Measurements from ENCODE around the gene OTULIN.

Gene OTULIN

GRCh38 chr5:14627270-14627669 is 37.2 kb upstream of the OTULIN start:
- Histone ChIP-seq H3K9me2 (replicated peaks; ENCODE audit: low read depth, low read length) (no peaks in the 10 kb centered on the region), H3K36me3 (ENCODE audit: insufficient read depth, low read length) (no peaks in the 10 kb centered on the region), H3K4me1 (ENCODE audit: insufficient read depth, low read length, poor library complexity, severe bottlenecking) (no peaks in the 10 kb centered on the region), H3K9me3 (ENCODE audit: insufficient read depth, low read depth, low read length) (no peaks in the 10 kb centered on the region), H2AFZ (ENCODE audit: low read length) (no peak overlapping the region), H3K4me2 (ENCODE audit: low read depth, low read length, poor library complexity, severe bottlenecking) (no peak overlapping the region), H4K20me1 (ENCODE audit: insufficient read depth, low read length, poor library complexity, severe bottlenecking) (no peaks in the 10 kb centered on the region), H3K9ac (ENCODE audit: low read depth, low read length, poor library complexity, severe bottlenecking) (no peak overlapping the region), H3K79me2 (ENCODE audit: insufficient read depth, low read length) (no peaks in the 10 kb centered on the region), H3K4me3 (ENCODE audit: low read length, poor library complexity, severe bottlenecking) (no peak overlapping the region), H3F3A (ENCODE audit: low read depth) (no peaks in the 10 kb centered on the region), H3K27me3 (ENCODE audit: insufficient read depth, low read length, poor library complexity, severe bottlenecking) (no peaks in the 10 kb centered on the region)
- TF ChIP-seq EZH2phosphoT487 (IDR thresholded peaks at IDR 0.05; ENCODE audit: borderline replicate concordance) (no peak), CTCF (conservative IDR thresholded peaks at IDR 0.05; ENCODE audit: low read length) (no peak)

DNA sequence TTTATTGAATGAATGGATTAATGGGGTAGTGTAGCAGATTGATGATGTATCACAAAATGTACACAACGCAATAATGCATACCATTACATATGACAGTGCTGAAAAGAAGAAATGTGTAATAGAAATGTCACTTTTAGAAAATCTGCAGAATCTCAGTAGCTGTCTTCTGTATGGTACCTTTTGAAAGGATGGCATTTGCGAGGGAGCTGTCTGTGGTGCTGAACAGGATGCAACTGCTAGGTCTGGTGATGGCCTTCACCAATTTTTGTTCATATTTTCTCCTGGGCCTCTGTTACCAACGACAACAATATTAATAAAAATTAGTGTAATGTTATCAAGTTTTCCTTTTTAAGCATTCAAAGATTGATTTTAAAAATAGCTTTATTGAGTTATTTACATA is 36.2 kb upstream of the OTULIN start:
- no peaks in the 10 kb centered on the region for H3K9me3 ChIP-seq (ENCODE audit: insufficient read depth, low read depth, low read length)
- no peaks in the 10 kb centered on the region for H3K9me2 ChIP-seq (replicated peaks; ENCODE audit: low read depth, low read length)

GRCh38 chr5:14630671-14631070 is 33.8 kb upstream of the OTULIN start:
- H3K4me2 ChIP-seq (ENCODE audit: low read depth, low read length, poor library complexity, severe bottlenecking), result no peak overlapping the region
- no peak overlapping the region for H3K4me3 ChIP-seq (ENCODE audit: low read length, poor library complexity, severe bottlenecking)

More for the DNA sequence above, 36.2 kb upstream of the OTULIN start:
- no peaks in the 10 kb centered on the region for H3F3A ChIP-seq (ENCODE audit: low read depth)
- no peak overlapping the region for H2AFZ ChIP-seq (ENCODE audit: low read length)
- H4K20me1 ChIP-seq (ENCODE audit: insufficient read depth, low read length, poor library complexity, severe bottlenecking), result no peaks in the 10 kb centered on the region
- H3K79me2 ChIP-seq (ENCODE audit: insufficient read depth, low read length), result no peaks in the 10 kb centered on the region
- H3K9ac ChIP-seq (ENCODE audit: low read depth, low read length, poor library complexity, severe bottlenecking), result no peak overlapping the region
- H3K4me3 ChIP-seq (ENCODE audit: low read length, poor library complexity, severe bottlenecking), result no peak overlapping the region
- H3K27me3 ChIP-seq (ENCODE audit: insufficient read depth, low read length, poor library complexity, severe bottlenecking), result no peaks in the 10 kb centered on the region
- H3K4me2 ChIP-seq (ENCODE audit: low read depth, low read length, poor library complexity, severe bottlenecking), result no peak overlapping the region
- H3K4me1 ChIP-seq (ENCODE audit: insufficient read depth, low read length, poor library complexity, severe bottlenecking), result no peaks in the 10 kb centered on the region
- no peaks in the 10 kb centered on the region for H3K36me3 ChIP-seq (ENCODE audit: insufficient read depth, low read length)
- TF ChIP-seq CTCF (conservative IDR thresholded peaks at IDR 0.05; ENCODE audit: low read length) (no peak), EZH2phosphoT487 (IDR thresholded peaks at IDR 0.05; ENCODE audit: borderline replicate concordance) (no peak)

More at GRCh38 chr5:14630671-14631070, 33.8 kb upstream of the OTULIN start:
- Histone ChIP-seq H3K9ac (ENCODE audit: low read depth, low read length, poor library complexity, severe bottlenecking) (no peak overlapping the region), H2AFZ (ENCODE audit: low read length) (no peak overlapping the region), H3K9me2 (replicated peaks; ENCODE audit: low read depth, low read length) (no peaks in the 10 kb centered on the region), H4K20me1 (ENCODE audit: insufficient read depth, low read length, poor library complexity, severe bottlenecking) (no peaks in the 10 kb centered on the region), H3F3A (ENCODE audit: low read depth) (no peaks in the 10 kb centered on the region), H3K4me1 (ENCODE audit: insufficient read depth, low read length, poor library complexity, severe bottlenecking) (no peaks in the 10 kb centered on the region), H3K79me2 (ENCODE audit: insufficient read depth, low read length) (no peaks in the 10 kb centered on the region), H3K27me3 (ENCODE audit: insufficient read depth, low read length, poor library complexity, severe bottlenecking) (no peaks in the 10 kb centered on the region), H3K36me3 (ENCODE audit: insufficient read depth, low read length) (no peaks in the 10 kb centered on the region), H3K9me3 (ENCODE audit: insufficient read depth, low read depth, low read length) (no peaks in the 10 kb centered on the region)
- TF ChIP-seq CTCF (conservative IDR thresholded peaks at IDR 0.05; ENCODE audit: low read length) (no peak), EZH2phosphoT487 (IDR thresholded peaks at IDR 0.05; ENCODE audit: borderline replicate concordance) (no peak)
